B cell (primary cell): ENCODE results near the gene RASA1. TPM values are rescaled to one million over a fixed set of nuclear protein-coding genes. Genes with fewer than 3 reads are reported as not detected.
"Not testable (repeated sequence)": the region's sequence is repeated elsewhere in the genome, so short reads cannot be mapped to it uniquely, and the experiment has no call there.

ENCODE experiments used
- ATAC-seq: fragments of 200-7000 bp; cut with Tn5 transposase; one replicate; pipeline ENCODE4 v1.10.0; 2021; ENCODE audit warnings: low read depth, mild to moderate bottlenecking, moderate number of reproducible peaks, moderate library complexity
- CTCF ChIA-PET: fragments of 350-600 bp; sonication (Branson Sonifier 250); formaldehyde crosslinking; loops from one replicate; lab custom pipeline; 2021; ENCODE audit warnings: antibody characterized with exemption, inconsistent platforms; lab: Charles Lee
- POLR2A ChIA-PET: fragments of 350-600 bp; sonication (Branson Sonifier 250); formaldehyde crosslinking; loops from one replicate; lab custom pipeline; 2021; ENCODE audit warnings: antibody characterized with exemption; lab: Charles Lee
- DNase-seq: peaks from one replicate; pipeline ENCODE4 v3.0.0; 2013
- H2AFZ ChIP-seq: 2 replicates; pipeline ENCODE4 v1.6.1; 2012; ENCODE audit warnings: mild to moderate bottlenecking, low read depth, low read length; ENCODE audit not compliant: insufficient read depth, poor library complexity, severe bottlenecking
- H3K27ac ChIP-seq, 2 donors: 1 replicate in 1 of 2; 2 replicates in 1 of 2; pipeline ENCODE4 v1.5.1; 2012 to 2013; ENCODE audit warnings: low read length in 2 of 2, mild to moderate bottlenecking in 2 of 2, moderate library complexity in 1 of 2
- H3K27me3 ChIP-seq, 4 experiments: fragments of 200-600 bp in 1 of 4; sonication (generic) in 1 of 4; replicated peaks in 1 of 4; 1 replicate in 2 of 4; 2 replicates in 2 of 4; pipeline versions ENCODE4 v1.6.1 to v1.7.0; 2013 to 2016; ENCODE audit warnings: low read length in 3 of 4, mild to moderate bottlenecking in 2 of 4, mixed read lengths in 1 of 4, moderate library complexity in 1 of 4; ENCODE audit not compliant: insufficient read depth in 4 of 4, control insufficient read depth in 3 of 4; ENCODE audit errors: control extremely low read depth in 1 of 4
- H3K36me3 ChIP-seq, 2 experiments: replicated peaks in 1 of 2; 1 replicate in 1 of 2; 2 replicates in 1 of 2; pipeline versions ENCODE4 v1.6.1 to v1.7.1; 2013; ENCODE audit warnings: low read length in 1 of 2; ENCODE audit not compliant: insufficient read depth in 2 of 2, control insufficient read depth in 1 of 2; ENCODE audit errors: control extremely low read depth in 1 of 2, extremely low read depth in 1 of 2
- H3K4me1 ChIP-seq, 2 donors: fragments of 200-600 bp in 1 of 2; sonication (generic) in 1 of 2; 1 replicate in 1 of 2; 2 replicates in 1 of 2; pipeline versions ENCODE4 v1.5.1 to v1.6.1; 2013 to 2017; ENCODE audit warnings: low read length in 2 of 2; ENCODE audit not compliant: control insufficient read depth in 2 of 2, insufficient read depth in 2 of 2
- H3K4me2 ChIP-seq: replicated peaks from 2 replicates; pipeline ENCODE3; 2012; ENCODE audit warnings: mild to moderate bottlenecking, low read depth, low read length; ENCODE audit not compliant: poor library complexity, severe bottlenecking
- H3K4me3 ChIP-seq, 5 experiments: fragments of 200-600 bp in 1 of 5; sonication (generic) in 1 of 5; 1 replicate in 3 of 5; 2 replicates in 2 of 5; pipeline versions ENCODE4 v1.5.1 to v1.7.0; 2011 to 2016; ENCODE audit warnings: low read length in 4 of 5, mild to moderate bottlenecking in 4 of 5, low read depth in 2 of 5, control low read depth in 1 of 5, moderate library complexity in 1 of 5; ENCODE audit not compliant: insufficient read depth in 1 of 5; ENCODE audit errors: control extremely low read depth in 1 of 5, extremely low read depth in 1 of 5
- H3K79me2 ChIP-seq: fragments of 200-600 bp; sonication (generic); one replicate; pipeline ENCODE4 v1.6.0; 2016; ENCODE audit warnings: low read length; ENCODE audit not compliant: control insufficient read depth, insufficient read depth
- H3K9ac ChIP-seq: fragments of 200-600 bp; sonication (generic); 2 replicates; pipeline ENCODE4 v1.6.1; 2017; ENCODE audit warnings: mild to moderate bottlenecking, low read length, moderate library complexity
- H3K9me3 ChIP-seq, 3 donors: one replicate each; pipeline versions ENCODE4 v1.6.1 to v1.7.1; 2013; ENCODE audit warnings: low read length in 2 of 3; ENCODE audit not compliant: control insufficient read depth in 2 of 3, insufficient read depth in 1 of 3; ENCODE audit errors: control extremely low read depth in 1 of 3
- H4K20me1 ChIP-seq: 2 replicates; pipeline ENCODE4 v1.6.0; 2012; ENCODE audit warnings: mild to moderate bottlenecking, low read length; ENCODE audit not compliant: insufficient read depth, control insufficient read depth, poor library complexity, severe bottlenecking
- H3K27ac Mint-ChIP-seq: one replicate; pipeline ENCODE4 v1.8.0; 2021; ENCODE audit warnings: mixed read lengths
- H3K27me3 Mint-ChIP-seq: one replicate; pipeline ENCODE4 v1.8.0; 2021; ENCODE audit warnings: mixed read lengths
- H3K4me1 Mint-ChIP-seq: one replicate; pipeline ENCODE4 v1.8.0; 2021; ENCODE audit warnings: mixed read lengths
- H3K4me3 Mint-ChIP-seq: one replicate; pipeline ENCODE4 v1.8.0; 2021; ENCODE audit warnings: mixed read lengths
- H3K9me3 Mint-ChIP-seq: one replicate; pipeline ENCODE4 v1.8.0; 2022; ENCODE audit warnings: mixed read lengths; ENCODE audit not compliant: insufficient read depth
- CTCF ChIP-seq: fragments of 200-600 bp; IDR thresholded peaks from one replicate; pipeline ENCODE4 v1.8.0; 2022; ENCODE audit warnings: antibody characterized with exemption, mild to moderate bottlenecking
- WGBS: methylation state at CpG from one replicate; pipeline ENCODE4 v1.1.5; 2013; ENCODE audit warnings: missing lambda C conversion rate; ENCODE audit not compliant: insufficient coverage; 5-methylcytosine and 5-hydroxymethylcytosine counted together
- intact Hi-C: fragments of 100-400 bp; cut with micrococcal nuclease; formaldehyde crosslinking; loops from one replicate; pipeline ENCODE4 v1.10.0; 2022
- polyA plus RNA-seq: library from polyadenylated mRNA; depleted of rRNA; stranded (reverse); fragments of >200 nt; gene quantifications from 2 replicates; pipeline ENCODE4 v1.2.3, GENCODE V29; 2012
- total RNA-seq, 2 donors: library from RNA; stranded (reverse); fragments of 120-200 nt in 1 of 2; gene quantifications; 1 replicate in 1 of 2; 2 replicates in 1 of 2; pipeline versions ENCODE4 v1.2.3 to v1.2.4, GENCODE V29; 2013 to 2022

The RASA1 gene
- total and polyA plus RNA-seq, 2 donors (not counting 1 experiment from before 2014, with no cell fraction given) = 18.9 to 32.2 TPM

DNA sequence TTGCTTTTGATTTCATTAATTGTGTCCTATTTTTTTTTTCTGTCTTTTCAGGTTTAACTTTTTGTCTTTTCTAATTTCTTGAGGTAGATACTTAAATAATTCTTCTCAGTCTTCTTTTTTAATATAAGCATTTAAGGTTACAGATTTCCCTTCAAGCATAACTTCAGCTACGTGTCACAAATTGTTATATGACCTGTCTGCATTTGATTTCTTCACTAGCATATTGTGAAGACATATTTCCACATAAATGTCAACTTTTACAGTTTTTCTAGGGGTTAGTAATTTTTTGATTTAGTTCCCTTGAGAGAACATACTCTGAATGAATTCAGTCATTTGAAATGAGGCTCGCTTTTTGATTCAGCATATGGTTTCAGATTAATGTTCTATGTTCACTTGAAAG lies 35.6 kb downstream of the RASA1 start:
- peaks cover 48% of the 10 kb centered on the region for H3K4me1 Mint-ChIP-seq
- Histone ChIP-seq H2AFZ (no peak overlapping the region), H3K27ac (no peak overlapping the region), H3K4me1 (peaks cover 16 to 18% of the 10 kb centered on the region in 2 donors), H3K4me2 (no peak overlapping the region), H4K20me1 (peaks cover 29% of the 10 kb centered on the region), H3K36me3 (peaks cover 7 to 19% of the 10 kb centered on the region in 2 experiments), H3K27me3 (no peaks in the 10 kb centered on the region), H3K4me3 (no peak overlapping the region), H3K79me2 (peaks cover 80% of the 10 kb centered on the region), H3K9me3 (no peaks in the 10 kb centered on the region), H3K9ac (no peak overlapping the region)
- ATAC-seq (no peak), DNase-seq (no peak)
- no peaks in the 10 kb centered on the region for H3K27me3 Mint-ChIP-seq
- no peaks in the 10 kb centered on the region for H3K9me3 Mint-ChIP-seq
- POLR2A ChIA-PET = interaction anchor here (0.6 kb wide), 1 partner anchor 53 kb away, joined by 4 read pairs; no protein-coding TSS in a partner anchor
- intact Hi-C loops = no loop called here
- CTCF ChIA-PET = no interaction called here
- no peak overlapping the region for H3K27ac Mint-ChIP-seq
- no peak overlapping the region for H3K4me3 Mint-ChIP-seq
- WGBS = no CpG with 5 or more reads among the region's 2 CpGs
- no peak for TF ChIP-seq CTCF

DNA sequence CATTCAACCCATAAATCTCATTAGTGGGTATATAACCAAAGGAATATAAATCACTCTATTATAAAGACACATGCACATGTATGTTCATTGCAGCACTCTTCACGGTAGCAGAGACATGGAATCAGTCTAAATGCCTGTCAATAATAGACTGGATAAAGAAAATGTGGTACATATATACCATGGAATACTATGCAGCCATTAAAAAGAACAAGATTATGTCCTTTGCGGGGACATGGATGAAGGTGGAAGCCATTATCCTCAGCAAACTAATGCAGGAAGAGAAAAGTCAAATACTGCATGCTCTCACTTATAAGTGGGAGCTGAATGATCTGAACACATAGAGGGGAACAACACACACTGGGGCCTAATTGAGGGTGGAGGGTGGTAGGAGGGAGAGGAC lies 38.4 kb downstream of the RASA1 start:
- POLR2A ChIA-PET, H3K27ac Mint-ChIP-seq, H3K9me3 Mint-ChIP-seq, H3K4me3 ChIP-seq, H3K27me3 Mint-ChIP-seq, H3K9ac ChIP-seq, H3K27ac ChIP-seq, DNase-seq, CTCF ChIA-PET, H3K9me3 ChIP-seq, H3K4me2 ChIP-seq, H3K27me3 ChIP-seq, ATAC-seq, H2AFZ ChIP-seq, H3K4me3 Mint-ChIP-seq: not testable (repeated sequence)
- H3K4me1 ChIP-seq = peaks cover 10 to 14% of the 10 kb centered on the region in 2 donors
- WGBS = no CpG with 5 or more reads among the region's 2 CpGs
- H3K79me2 ChIP-seq = peaks cover 86% of the 10 kb centered on the region
- intact Hi-C loops = loop anchor here (5.0 kb wide), 1 partner anchor 36 kb away; no protein-coding TSS in a partner anchor
- peaks cover 7 to 19% of the 10 kb centered on the region in 2 experiments for H3K36me3 ChIP-seq
- H4K20me1 ChIP-seq = peaks cover 11% of the 10 kb centered on the region
- H3K4me1 Mint-ChIP-seq = peaks cover 50% of the 10 kb centered on the region
